Measurements from ENCODE around the gene GPD1L.
A peak's percentile ranks its signal among the peaks of the same experiment; 100 is the strongest.
"Not testable (repeated sequence)": the region's sequence is repeated elsewhere in the genome, so short reads cannot be mapped to it uniquely, and the experiment has no call there.

GPD1L gene

GRCh38 chr3:32105291-32106131 is 909 bp upstream of the GPD1L start:
- H3K4me3 ChIP-seq (ENCODE audit: low read depth, low read length): no peak overlapping the region
- no peak for TF ChIP-seq CTCF (IDR thresholded peaks at IDR 0.05; ENCODE audit: low read depth, low read length, missing control alignments)
- no peak for DNase-seq (ENCODE audit: low read depth)

- TF ChIP-seq CTCF (IDR thresholded peaks at IDR 0.05; ENCODE audit: low read depth, low read length, missing control alignments): no peak
- DNase-seq (ENCODE audit: low read depth): no peak
- peak overlapping the region; percentile 80 for H3K4me3 ChIP-seq (ENCODE audit: low read depth, low read length)
Measured at GRCh38 chr3:32106929-32107362, 526 bp downstream of the GPD1L start.

- H3K4me3 ChIP-seq (ENCODE audit: low read depth, low read length); DNase-seq (ENCODE audit: low read depth): not testable (repeated sequence)
Measured at GRCh38 chr3:32108224-32108623, 1.8 kb downstream of the GPD1L start.

- TF ChIP-seq CTCF (IDR thresholded peaks at IDR 0.05; ENCODE audit: low read depth, low read length, missing control alignments): no peak
- DNase-seq (ENCODE audit: low read depth): no peak
- H3K4me3 ChIP-seq (ENCODE audit: low read depth, low read length): no peak overlapping the region
Measured at GRCh38 chr3:32109256-32109655, 2.8 kb downstream of the GPD1L start.

- no peak for DNase-seq (ENCODE audit: low read depth)
- H3K4me3 ChIP-seq (ENCODE audit: low read depth, low read length): no peak overlapping the region
- TF ChIP-seq CTCF (IDR thresholded peaks at IDR 0.05; ENCODE audit: low read depth, low read length, missing control alignments): no peak
Measured at GRCh38 chr3:32110233-32110760, 3.9 kb downstream of the GPD1L start.

- no peak for DNase-seq (ENCODE audit: low read depth)
- no peak overlapping the region for H3K4me3 ChIP-seq (ENCODE audit: low read depth, low read length)
- TF ChIP-seq CTCF (IDR thresholded peaks at IDR 0.05; ENCODE audit: low read depth, low read length, missing control alignments): no peak
Measured at GRCh38 chr3:32111560-32111959, 5.1 kb downstream of the GPD1L start.

- DNase-seq (ENCODE audit: low read depth): no peak
- no peak for TF ChIP-seq CTCF (IDR thresholded peaks at IDR 0.05; ENCODE audit: low read depth, low read length, missing control alignments)
- H3K4me3 ChIP-seq (ENCODE audit: low read depth, low read length): no peak overlapping the region
Measured at GRCh38 chr3:32113566-32113965, 7.1 kb downstream of the GPD1L start.

All from GM12864 (cell line).